Occipital lobe (tissue), 3 donors: ENCODE measurements around the gene EBLN2. TPM values are rescaled to one million over a fixed set of nuclear protein-coding genes. Genes with fewer than 3 reads are reported as not detected.
A peak's percentile ranks its signal among the peaks of the same experiment; 100 is the strongest.

Experiments used
- DNase-seq: peaks from one replicate; lab custom pipeline; 2025; lab: John Stamatoyannopoulos, UW
- small RNA-seq: library from RNA; depleted of rRNA; stranded (forward); fragments of <200 nt; gene quantifications from one replicate; pipeline ENCODE3, GENCODE V24; 2014
- total RNA-seq: library from RNA; depleted of rRNA; stranded (reverse); fragments of >200 nt; gene quantifications from one replicate; pipeline ENCODE4 v1.2.3, GENCODE V29; 2014

The EBLN2 gene
- total RNA-seq, 1 donor from 2014 or later = 11.1 TPM

DNA sequence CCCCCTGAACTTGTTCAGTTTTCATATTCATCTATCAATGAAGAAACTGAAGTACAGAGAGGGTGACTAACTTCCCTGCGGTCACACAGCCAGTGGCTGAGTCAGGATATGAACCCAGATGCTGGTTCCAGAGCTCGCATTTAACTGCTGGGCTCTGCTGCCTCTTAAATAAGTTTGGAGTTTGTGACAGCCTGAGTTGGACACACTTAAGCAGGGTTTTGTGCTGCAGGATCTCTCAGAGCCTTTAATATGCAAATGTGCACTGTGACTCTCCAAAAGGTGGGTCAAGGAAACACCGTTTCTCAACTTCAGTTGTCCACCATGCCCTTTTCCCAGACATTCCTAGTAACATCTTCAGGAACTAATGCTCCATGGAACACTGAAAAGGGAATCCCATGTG is 45.8 kb downstream of the EBLN2 start:
- no peak for DNase-seq

DNA sequence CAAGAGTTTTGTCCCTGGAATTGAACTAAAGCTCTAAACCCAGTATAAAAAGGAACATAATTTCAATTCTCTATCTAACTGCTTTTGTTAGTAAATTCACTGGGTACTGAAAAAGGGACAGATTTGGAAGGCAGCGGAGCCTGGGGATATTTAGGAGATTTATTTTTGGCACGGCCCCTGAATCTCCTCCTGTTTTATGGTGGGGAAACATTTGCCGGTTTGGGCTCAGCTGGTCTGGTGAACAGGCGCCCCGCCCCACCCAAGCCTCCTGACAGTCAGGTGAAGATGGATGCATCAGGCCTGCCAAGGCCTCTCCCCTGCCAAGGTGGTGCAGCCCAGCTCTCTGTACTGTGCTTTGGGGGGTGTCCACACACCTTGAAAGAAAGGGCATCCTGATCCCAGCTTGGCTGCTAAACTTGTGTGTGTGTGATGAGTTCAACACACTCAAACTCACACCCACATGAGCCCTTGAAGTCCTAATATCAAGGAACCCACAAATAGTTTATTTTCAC is 46.3 kb downstream of the EBLN2 start:
- DNase-seq = no peak

DNA sequence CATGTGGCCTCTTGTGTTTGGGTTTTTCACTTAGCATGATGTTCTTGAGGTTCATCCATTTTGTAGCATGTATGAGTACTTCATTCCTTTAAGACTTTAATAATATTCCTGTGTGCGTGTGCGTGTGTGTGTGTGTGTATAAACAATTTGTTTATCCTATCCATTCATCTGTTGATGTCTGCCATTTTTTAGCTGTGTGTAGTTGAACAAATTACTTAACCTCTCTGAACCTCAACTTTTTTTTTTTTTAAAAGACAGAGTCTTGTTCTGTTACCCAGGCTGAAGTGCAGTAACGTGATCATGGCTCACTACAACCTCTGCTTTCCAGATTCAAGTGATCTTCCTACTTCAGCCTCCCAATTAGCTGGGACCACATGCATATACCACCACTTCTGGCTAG is 47.3 kb downstream of the EBLN2 start:
- DNase-seq = no peak

DNA sequence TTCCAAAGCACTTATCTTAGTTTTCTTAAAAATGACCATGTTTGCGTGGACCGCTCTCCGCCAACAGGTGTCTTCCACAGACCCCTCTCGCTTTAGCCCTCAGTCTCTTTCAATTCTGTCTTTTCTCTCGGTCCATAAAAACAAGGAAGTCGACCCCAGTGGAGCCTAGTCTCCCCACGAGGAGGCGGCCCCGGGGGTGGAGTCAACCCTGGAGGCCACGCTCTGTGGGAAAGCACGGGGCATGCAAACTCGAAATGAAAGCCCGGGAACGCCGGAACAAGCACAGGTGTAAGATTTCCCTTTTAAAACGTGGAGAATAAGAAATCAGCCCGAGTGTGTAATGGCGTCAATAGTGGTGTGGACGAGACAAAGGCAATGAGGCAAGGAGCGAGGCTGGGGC is 49.1 kb downstream of the EBLN2 start:
- DNase-seq = no peak

Small RNA genes within 50 kb of the gene (small RNA-seq; reads per million reads assigned to genes)
- gene RNU2-64P (2.3 reads per million, percentile 85 among the genes with 10 or more reads in this experiment), gene RNU6-557P (not detected), gene RNU7-19P (not detected)

Other genes starting within 250 kb of the EBLN2 start
- 24.8 TPM for gene SHQ1, start 213.2 kb upstream of the EBLN2 start, total RNA-seq
- gene GXYLT2, start 173.6 kb upstream of the EBLN2 start, total RNA-seq = 4.7 TPM
- gene PPP4R2, start 64.8 kb upstream of the EBLN2 start, total RNA-seq = 139 TPM